ENCODE data around the gene ZBTB4.

ZBTB4 gene

GRCh38 chr17:7419819-7420610 lies 59.4 kb downstream of the ZBTB4 start, which contains the start of gene SPEM1:
Gene SPEM1, plus strand, starts transcription at chr17:7420324. Its CDS starts 61 bp downstream, at chr17:7420385.
- DNase-seq (ENCODE audit: low read depth in 2 of 2): no peak

GRCh38 chr17:7418472-7419152 lies 60.8 kb downstream of the ZBTB4 start:
- no peak for DNase-seq (ENCODE audit: low read depth in 2 of 2)

GRCh38 chr17:7417056-7417655 lies 62.3 kb downstream of the ZBTB4 start:
- DNase-seq (ENCODE audit: low read depth in 2 of 2): no peak

- no peak for DNase-seq (ENCODE audit: low read depth in 2 of 2)
Measured at GRCh38 chr17:7416323-7416722, 63.1 kb downstream of the ZBTB4 start.

GRCh38 chr17:7415784-7416183 lies 63.6 kb downstream of the ZBTB4 start:
- DNase-seq (ENCODE audit: low read depth in 2 of 2): no peak

- no peak for DNase-seq (ENCODE audit: low read depth in 2 of 2)
Measured at GRCh38 chr17:7414837-7415236, 64.6 kb downstream of the ZBTB4 start.

- no peak for DNase-seq (ENCODE audit: low read depth in 2 of 2)
Measured at GRCh38 chr17:7413346-7413985, 66.0 kb downstream of the ZBTB4 start.

- no peak for DNase-seq (ENCODE audit: low read depth in 2 of 2)
Measured at GRCh38 chr17:7411427-7411750, 68.0 kb downstream of the ZBTB4 start.

- no peak for DNase-seq (ENCODE audit: low read depth in 2 of 2)
Measured at GRCh38 chr17:7410634-7411426, 68.6 kb downstream of the ZBTB4 start.

- no peak for DNase-seq (ENCODE audit: low read depth in 2 of 2)
Measured at GRCh38 chr17:7409716-7410115, 69.7 kb downstream of the ZBTB4 start.

All from stimulated activated CD4-positive, alpha-beta T cell treated with anti-CD3 and anti-CD28 coated beads, Interleukin-15, amount 100 ng/mL, for 48 hours (primary cell).